LNCaP clone FGC (cell line): ENCODE measurements around the gene SMARCC1.

Experiments
- DNase-seq: peaks from one replicate; pipeline ENCODE4 v3.0.0-alpha.2; 2011; ENCODE audit warnings: low read depth
- H3K4me3 ChIP-seq: 2 replicates; pipeline ENCODE4 v1.5.1; 2011; ENCODE audit warnings: mild to moderate bottlenecking, low read depth, low read length, control low read depth
- TF ChIP-seq, protein P1 (sequence below): IDR thresholded peaks from 2 replicates; pipeline ENCODE4 v1.5.1; 2012; ENCODE audit warnings: mild to moderate bottlenecking; ENCODE audit not compliant: control insufficient read depth, insufficient read depth; ENCODE audit errors: extremely low read depth

The SMARCC1 gene

DNA sequence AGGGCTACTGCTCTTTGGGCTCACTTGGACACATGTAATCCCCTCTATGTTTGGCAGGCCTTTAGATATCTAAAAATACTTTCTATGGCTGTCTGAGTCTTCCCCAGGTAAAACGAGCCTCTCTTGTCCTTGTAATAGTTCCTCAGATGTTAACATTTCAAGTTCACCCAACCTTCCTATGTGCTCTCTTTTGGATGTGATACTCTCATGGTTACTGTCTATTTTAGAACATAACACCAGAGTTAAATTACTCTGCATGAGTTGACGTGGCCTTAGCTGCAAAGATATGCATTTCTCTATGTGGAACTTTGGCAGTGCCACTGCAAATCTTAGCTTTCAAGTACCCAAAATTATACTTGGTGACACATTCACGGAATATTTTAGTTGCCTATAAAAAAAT lies 171.1 kb downstream of the SMARCC1 start:
- H3K4me3 ChIP-seq, result no peak overlapping the region
- TF ChIP-seq, protein P1, sequence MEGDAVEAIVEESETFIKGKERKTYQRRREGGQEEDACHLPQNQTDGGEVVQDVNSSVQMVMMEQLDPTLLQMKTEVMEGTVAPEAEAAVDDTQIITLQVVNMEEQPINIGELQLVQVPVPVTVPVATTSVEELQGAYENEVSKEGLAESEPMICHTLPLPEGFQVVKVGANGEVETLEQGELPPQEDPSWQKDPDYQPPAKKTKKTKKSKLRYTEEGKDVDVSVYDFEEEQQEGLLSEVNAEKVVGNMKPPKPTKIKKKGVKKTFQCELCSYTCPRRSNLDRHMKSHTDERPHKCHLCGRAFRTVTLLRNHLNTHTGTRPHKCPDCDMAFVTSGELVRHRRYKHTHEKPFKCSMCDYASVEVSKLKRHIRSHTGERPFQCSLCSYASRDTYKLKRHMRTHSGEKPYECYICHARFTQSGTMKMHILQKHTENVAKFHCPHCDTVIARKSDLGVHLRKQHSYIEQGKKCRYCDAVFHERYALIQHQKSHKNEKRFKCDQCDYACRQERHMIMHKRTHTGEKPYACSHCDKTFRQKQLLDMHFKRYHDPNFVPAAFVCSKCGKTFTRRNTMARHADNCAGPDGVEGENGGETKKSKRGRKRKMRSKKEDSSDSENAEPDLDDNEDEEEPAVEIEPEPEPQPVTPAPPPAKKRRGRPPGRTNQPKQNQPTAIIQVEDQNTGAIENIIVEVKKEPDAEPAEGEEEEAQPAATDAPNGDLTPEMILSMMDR, result no peak
- no peak for DNase-seq

DNA sequence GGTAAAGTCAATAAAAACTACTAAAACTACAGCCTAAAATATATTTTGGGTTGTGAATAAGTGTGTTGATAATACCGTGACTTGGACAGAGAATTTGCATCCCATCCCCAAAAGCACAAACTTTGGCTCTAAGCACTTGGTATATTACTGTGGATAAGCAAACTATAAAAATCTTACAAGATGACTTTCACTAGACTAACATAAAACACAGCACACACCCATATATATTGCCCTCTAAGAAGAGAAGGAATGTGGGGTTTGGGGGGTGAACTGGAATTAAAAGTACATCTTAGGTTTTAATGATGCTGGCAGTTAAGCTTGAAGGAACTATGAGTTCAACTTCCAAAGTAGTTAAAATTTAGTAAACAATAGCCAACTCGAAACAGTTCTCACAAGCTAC lies 174.4 kb downstream of the SMARCC1 start:
- TF ChIP-seq, protein P1, result no peak
- no peak overlapping the region for H3K4me3 ChIP-seq
- no peak for DNase-seq

DNA sequence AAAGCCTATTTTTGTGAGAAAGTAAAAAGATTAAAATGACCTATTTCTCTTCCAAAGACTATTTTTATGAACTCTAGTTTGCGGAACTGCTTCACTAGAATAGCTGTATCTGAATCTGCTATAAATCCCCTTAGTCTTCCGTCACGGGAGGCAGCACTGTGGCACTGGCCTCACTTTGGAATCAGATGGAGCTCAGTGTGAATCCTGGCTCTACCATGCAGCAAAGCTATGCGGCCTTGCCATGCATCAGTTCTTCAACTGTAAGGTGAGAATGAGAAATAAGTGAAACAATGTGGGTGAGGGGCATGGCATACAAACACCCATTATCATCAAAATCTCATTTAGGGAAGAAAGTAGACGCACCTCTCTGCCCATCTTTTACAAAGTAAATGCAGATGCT lies 175.5 kb downstream of the SMARCC1 start:
- no peak for DNase-seq
- TF ChIP-seq, protein P1, result no peak
- H3K4me3 ChIP-seq, result no peak overlapping the region

DNA sequence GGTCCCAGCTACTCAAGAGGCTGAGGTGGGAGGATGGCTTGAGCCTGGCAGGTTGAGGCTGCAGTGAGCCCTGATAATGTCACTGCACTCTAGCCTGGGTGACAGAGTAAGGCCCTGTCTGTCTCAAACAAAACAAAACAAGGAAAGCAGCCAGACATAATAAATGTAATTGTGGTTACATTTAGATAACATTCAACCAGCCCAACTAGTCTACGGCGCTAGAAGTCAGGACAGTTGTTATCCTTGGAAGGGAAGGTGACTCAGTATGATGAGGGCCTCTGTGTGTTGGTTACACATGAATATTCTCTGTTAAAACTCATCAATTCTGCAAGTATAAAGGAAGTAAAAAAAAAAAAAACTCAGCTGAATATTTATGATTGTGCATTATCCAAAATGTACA lies 176.0 kb downstream of the SMARCC1 start:
- TF ChIP-seq, protein P1, result no peak
- DNase-seq, result no peak
- no peak overlapping the region for H3K4me3 ChIP-seq

DNA sequence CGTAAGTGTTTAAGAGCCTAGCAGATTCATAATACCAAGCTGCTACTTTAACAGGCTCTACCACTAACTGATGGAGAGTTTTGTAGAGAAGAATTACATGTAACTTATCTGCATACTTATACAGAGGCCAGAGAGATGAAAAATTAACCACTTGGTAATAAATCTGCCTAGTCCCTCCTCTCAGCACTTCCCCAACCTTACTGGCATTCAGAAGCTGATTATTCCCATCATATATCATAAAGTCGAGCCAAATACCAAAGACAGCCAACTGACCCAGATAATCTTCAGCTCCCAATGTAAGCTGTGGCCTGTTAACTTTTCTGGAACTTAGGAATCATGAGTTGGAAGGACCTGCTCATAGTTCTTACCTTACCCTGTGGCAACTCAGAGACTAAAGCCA lies 177.5 kb downstream of the SMARCC1 start:
- DNase-seq, result no peak
- no peak overlapping the region for H3K4me3 ChIP-seq
- TF ChIP-seq, protein P1, result no peak

DNA sequence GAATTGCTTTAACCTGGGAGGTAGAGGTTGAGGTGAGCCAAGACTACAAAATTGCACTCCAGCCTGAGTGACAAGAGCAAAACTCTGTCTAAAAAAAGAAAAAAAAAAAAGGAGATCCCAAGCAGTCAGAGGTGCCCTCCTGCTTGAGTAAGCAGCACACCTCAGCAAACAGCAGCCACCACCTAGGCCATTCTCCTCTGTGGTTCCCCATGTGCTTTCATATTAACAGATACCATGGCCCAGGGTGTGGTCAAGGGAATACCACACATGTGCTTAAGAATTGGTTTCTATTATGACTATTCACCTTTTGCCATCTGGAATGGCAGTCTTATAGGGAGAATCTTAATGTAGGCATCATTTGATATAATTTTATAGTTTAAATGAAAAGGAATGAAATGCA lies 178.4 kb downstream of the SMARCC1 start:
- DNase-seq, result no peak
- TF ChIP-seq, protein P1, result no peak
- H3K4me3 ChIP-seq, result no peak overlapping the region

DNA sequence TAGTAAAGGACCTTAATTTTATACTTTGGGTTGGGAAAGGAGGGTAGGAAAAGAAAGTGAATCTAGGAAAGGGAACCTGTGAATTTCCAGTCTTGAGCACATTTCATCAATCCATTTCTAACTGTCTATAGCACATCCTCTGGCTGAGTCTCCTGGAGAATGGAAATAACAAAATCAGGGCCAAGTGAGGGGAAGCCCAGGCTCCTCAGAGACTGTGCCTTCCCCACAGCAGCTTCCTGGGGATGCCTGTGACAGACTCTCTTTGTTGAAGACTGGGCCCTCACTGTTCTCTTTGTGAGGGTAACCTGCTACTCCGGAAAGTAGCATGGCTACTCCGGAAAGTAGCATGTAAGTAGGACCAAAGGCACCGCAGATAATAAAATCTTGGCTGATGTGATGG lies 180.4 kb downstream of the SMARCC1 start:
- no peak for DNase-seq
- no peak overlapping the region for H3K4me3 ChIP-seq
- TF ChIP-seq, protein P1, result no peak
